ENCODE data around the gene TDRKH.

Gene TDRKH, protein sequence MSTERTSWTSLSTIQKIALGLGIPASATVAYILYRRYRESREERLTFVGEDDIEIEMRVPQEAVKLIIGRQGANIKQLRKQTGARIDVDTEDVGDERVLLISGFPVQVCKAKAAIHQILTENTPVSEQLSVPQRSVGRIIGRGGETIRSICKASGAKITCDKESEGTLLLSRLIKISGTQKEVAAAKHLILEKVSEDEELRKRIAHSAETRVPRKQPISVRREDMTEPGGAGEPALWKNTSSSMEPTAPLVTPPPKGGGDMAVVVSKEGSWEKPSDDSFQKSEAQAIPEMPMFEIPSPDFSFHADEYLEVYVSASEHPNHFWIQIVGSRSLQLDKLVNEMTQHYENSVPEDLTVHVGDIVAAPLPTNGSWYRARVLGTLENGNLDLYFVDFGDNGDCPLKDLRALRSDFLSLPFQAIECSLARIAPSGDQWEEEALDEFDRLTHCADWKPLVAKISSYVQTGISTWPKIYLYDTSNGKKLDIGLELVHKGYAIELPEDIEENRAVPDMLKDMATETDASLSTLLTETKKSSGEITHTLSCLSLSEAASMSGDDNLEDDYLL

DNA sequence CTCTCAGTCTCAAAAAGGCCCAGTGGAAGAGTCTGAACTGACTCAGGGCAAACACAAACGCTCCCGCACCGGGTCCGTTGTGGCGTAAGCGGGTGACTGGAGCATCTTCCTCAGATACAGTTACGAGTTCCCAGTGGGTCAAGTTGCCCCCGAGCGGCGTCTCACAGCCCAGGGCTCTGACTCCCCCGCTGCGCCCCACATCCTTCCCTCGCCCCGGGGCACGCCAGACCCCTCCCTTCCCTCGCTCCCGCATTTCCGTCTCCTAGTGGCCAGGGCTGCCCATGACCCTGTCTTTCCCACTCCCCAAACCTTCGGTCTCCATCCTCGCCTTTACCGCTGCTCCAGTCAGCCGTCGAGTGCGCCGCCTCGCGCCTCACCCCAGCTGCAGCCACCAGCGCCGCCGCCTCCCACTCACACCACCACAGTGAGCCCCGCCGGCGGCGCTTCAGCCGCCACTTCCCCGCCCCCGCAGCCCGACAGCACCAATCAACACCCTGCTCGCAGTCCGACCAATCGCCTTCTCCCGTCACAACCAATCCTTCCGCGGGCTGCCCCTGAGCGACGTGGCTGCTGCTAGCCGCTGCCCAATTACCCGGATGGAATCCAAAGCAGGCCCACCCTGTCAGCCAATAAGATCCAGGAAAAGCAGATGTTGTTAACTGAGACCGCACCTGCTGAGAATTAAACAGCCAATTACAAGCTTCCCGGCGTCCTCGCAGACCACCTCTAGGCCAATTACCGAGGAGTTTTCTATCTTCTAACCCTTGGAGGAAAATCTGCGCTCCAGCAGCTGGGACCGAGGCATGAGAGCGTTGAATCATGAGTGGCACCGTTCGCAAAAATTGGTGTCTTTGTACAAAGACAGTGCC is at the start of gene TDRKH:
Gene TDRKH (minus strand): TSS at position 430 of the 869 bp plus-strand sequence. CDS start 7,478 bp downstream, outside the sequence.
- in situ Hi-C loops (cut with MboI; ENCODE audit: low sequenced_read_pairs, unreplicated experiment) = no loop called here
- peak; percentile 99 for DNase-seq (ENCODE audit: low spot score)

DNA sequence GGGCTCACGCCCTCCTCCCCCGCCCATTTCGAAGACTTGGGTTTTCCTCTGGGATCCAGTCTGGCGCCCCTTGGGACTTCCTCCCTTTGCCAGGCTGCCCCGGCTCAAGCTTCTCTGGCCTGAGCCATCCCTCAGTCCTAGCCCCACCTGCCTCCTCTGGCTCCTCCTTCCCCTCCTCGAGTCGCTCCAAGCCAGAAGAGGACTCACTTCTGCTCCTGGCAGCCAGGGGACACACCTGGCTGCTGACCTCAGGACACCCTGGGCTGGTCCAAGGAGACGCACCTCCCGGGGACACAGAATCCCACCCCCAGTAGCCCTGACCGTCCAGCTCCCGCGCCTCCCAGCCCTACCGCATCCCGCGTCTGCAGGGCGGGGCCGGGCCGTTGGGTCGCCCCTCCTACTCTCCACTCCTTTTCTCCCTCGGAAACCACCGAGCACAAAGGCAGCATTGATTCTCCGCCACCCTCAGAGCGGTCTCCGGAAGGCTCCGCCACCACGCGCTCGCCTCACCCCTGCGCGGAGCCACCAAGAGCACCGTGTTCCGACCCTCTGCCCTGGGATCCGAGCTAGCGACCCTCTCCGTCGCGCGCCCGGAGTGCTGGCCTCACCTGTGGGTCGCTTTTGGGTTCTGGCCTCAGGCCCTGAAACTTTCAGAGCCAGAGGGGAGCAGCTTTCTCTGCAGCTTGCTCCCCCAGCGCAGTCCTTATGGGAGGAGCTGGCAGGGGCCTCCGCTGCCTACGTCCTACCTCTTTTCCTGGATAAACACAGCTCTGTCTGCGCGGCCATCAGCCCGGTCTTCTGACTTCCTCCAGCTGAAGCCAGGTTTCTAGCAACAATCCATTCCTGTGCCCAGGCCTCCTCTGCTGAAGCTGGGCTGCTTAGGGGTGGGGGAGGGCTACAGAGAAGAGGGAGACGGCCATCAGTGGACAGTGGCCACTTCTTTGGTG is 49.4 kb upstream of the TDRKH start, which contains the start of gene C2CD4D:
Gene C2CD4D (minus strand): TSS at position 364 of the 947 bp plus-strand sequence. CDS start 831 bp downstream, outside the sequence.
- TF ChIP-seq, protein P1, sequence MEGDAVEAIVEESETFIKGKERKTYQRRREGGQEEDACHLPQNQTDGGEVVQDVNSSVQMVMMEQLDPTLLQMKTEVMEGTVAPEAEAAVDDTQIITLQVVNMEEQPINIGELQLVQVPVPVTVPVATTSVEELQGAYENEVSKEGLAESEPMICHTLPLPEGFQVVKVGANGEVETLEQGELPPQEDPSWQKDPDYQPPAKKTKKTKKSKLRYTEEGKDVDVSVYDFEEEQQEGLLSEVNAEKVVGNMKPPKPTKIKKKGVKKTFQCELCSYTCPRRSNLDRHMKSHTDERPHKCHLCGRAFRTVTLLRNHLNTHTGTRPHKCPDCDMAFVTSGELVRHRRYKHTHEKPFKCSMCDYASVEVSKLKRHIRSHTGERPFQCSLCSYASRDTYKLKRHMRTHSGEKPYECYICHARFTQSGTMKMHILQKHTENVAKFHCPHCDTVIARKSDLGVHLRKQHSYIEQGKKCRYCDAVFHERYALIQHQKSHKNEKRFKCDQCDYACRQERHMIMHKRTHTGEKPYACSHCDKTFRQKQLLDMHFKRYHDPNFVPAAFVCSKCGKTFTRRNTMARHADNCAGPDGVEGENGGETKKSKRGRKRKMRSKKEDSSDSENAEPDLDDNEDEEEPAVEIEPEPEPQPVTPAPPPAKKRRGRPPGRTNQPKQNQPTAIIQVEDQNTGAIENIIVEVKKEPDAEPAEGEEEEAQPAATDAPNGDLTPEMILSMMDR (IDR thresholded peaks at IDR 0.05; ENCODE audit: borderline replicate concordance, control extremely low read depth, extremely low read depth, insufficient read depth, missing control alignments) = no peak
- in situ Hi-C loops (cut with MboI; ENCODE audit: low sequenced_read_pairs, unreplicated experiment) = no loop called here
- DNase-seq (ENCODE audit: low spot score) = peak; percentile 85

More for the DNA sequence above, at the start of gene TDRKH:
- TF ChIP-seq, protein P1 (IDR thresholded peaks at IDR 0.05; ENCODE audit: borderline replicate concordance, control extremely low read depth, extremely low read depth, insufficient read depth, missing control alignments) = peak; percentile 47

DNA sequence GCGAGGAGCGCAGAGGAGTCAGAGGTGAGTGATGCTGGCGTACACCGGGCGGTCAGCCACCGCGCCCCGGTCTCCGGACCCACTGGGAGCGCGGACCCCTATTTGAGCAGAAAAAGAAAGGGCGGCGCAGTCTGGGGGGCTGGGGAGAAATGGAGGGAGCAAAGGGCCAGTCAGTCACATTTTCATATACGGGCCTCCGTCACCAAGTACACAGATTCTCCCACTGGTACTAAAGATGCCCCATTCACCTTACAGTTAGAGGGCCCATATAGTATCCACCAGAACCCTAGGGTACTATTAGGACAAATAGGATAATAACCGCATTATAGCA is 48.7 kb upstream of the TDRKH start:
- in situ Hi-C loops (cut with MboI; ENCODE audit: low sequenced_read_pairs, unreplicated experiment) = no loop called here
- TF ChIP-seq, protein P1 (IDR thresholded peaks at IDR 0.05; ENCODE audit: borderline replicate concordance, control extremely low read depth, extremely low read depth, insufficient read depth, missing control alignments) = no peak
- DNase-seq (ENCODE audit: low spot score) = no peak

DNA sequence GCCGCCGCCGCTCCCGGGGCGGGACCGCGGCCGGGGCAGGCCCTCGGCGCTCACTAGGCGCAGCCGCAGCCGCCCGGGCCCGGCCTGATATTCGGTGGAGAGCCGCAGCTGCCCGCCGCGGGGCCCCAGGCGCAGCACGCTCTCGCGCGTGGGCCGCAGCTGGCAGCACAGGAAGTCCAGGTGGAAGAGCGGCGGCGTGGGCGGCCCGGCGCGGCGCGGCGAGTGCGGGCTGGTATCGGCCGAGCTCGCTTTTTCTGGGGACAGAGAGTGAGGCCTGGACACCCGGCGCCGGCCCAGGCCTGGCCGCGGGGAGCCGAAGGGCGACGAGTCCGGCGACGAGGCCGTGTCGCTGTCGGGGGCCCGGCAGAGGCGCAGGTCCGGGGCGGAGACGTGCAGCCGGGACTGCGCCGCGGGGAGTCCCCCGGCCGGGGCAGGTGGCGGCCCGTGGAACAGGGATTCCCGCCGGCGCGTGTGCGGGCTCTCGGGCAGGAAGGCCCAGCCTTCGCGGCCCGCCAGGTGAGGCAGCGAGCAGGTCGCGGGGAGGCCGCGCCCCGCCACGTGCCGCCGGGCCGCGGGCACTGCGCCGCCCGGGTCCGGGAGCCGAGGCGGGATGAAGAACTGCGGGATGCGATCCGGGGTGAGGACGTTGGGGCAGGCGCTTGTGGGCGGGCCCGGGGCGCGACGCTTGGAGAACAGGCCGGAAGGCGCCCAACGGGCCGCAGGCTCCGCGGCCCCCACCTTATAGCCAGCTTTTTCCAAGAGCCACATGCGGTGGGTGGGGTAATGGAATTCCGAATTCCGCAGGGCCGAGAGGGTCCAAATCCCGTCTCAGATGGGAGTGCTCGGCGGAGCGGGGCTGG is 48.2 kb upstream of the TDRKH start:
- DNase-seq (ENCODE audit: low spot score) = peak; percentile 77

DNA sequence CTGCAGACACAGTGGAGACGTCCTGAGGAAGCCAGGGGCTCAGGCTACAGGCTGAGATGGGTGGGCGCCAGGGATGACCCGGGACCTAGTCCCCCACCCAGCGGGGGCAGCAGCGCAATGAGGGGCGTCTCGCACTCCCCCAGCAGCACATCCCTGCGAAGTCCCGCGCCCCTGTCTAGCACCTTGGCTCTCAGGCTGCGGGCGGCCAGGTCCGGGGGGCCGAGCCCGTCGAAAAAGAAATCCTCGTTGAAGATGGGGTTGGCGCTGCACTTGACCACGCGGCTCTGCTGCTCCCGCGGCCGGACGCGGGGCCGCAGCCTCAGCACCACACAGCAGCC is 47.6 kb upstream of the TDRKH start:
- TF ChIP-seq, protein P1 (IDR thresholded peaks at IDR 0.05; ENCODE audit: borderline replicate concordance, control extremely low read depth, extremely low read depth, insufficient read depth, missing control alignments) = no peak
- in situ Hi-C loops (cut with MboI; ENCODE audit: low sequenced_read_pairs, unreplicated experiment) = no loop called here
- DNase-seq (ENCODE audit: low spot score) = no peak

More for the DNA sequence above, 48.2 kb upstream of the TDRKH start:
- in situ Hi-C loops (cut with MboI; ENCODE audit: low sequenced_read_pairs, unreplicated experiment) = no loop called here
- TF ChIP-seq, protein P1 (IDR thresholded peaks at IDR 0.05; ENCODE audit: borderline replicate concordance, control extremely low read depth, extremely low read depth, insufficient read depth, missing control alignments) = no peak

All from GM13976 (cell line).